ENCODE data around the gene PLCB4.

The PLCB4 gene

GRCh38 chr20:9323622-9324021 lies 254.7 kb downstream of the PLCB4 start:
- no peak for DNase-seq (ENCODE audit: low spot score)

- no peak for DNase-seq (ENCODE audit: low spot score)
Measured at GRCh38 chr20:9329355-9330101, 260.6 kb downstream of the PLCB4 start.

- peak; percentile 80 for DNase-seq (ENCODE audit: low spot score)
Measured at GRCh38 chr20:9330151-9330550, 261.3 kb downstream of the PLCB4 start.

- DNase-seq (ENCODE audit: low spot score), result no peak
Measured at GRCh38 chr20:9331707-9332435, 263.0 kb downstream of the PLCB4 start.

GRCh38 chr20:9332791-9333479 lies 264.0 kb downstream of the PLCB4 start:
- peak; percentile 37 for DNase-seq (ENCODE audit: low spot score)

GRCh38 chr20:9334866-9335265 lies 266.0 kb downstream of the PLCB4 start:
- DNase-seq (ENCODE audit: low spot score), result no peak

GRCh38 chr20:9338101-9338500 lies 269.2 kb downstream of the PLCB4 start:
- no peak for DNase-seq (ENCODE audit: low spot score)

- no peak for DNase-seq (ENCODE audit: low spot score)
Measured at GRCh38 chr20:9339708-9340107, 270.8 kb downstream of the PLCB4 start.

GRCh38 chr20:9342651-9343050 lies 273.8 kb downstream of the PLCB4 start:
- no peak for DNase-seq (ENCODE audit: low spot score)

GRCh38 chr20:9344083-9344920 lies 275.4 kb downstream of the PLCB4 start:
- no peak for DNase-seq (ENCODE audit: low spot score)

- no peak for DNase-seq (ENCODE audit: low spot score)
Measured at GRCh38 chr20:9348316-9348715, 279.4 kb downstream of the PLCB4 start.

- DNase-seq (ENCODE audit: low spot score), result no peak
Measured at GRCh38 chr20:9348747-9349146, 279.9 kb downstream of the PLCB4 start.

- DNase-seq (ENCODE audit: low spot score), result no peak
Measured at GRCh38 chr20:9349249-9349648, 280.4 kb downstream of the PLCB4 start.

- DNase-seq (ENCODE audit: low spot score), result no peak
Measured at GRCh38 chr20:9352739-9353138, 283.9 kb downstream of the PLCB4 start.

- DNase-seq (ENCODE audit: low spot score), result no peak
Measured at GRCh38 chr20:9353180-9353915, 284.5 kb downstream of the PLCB4 start.

- no peak for DNase-seq (ENCODE audit: low spot score)
Measured at GRCh38 chr20:9353916-9354276, 285.0 kb downstream of the PLCB4 start.

- DNase-seq (ENCODE audit: low spot score), result no peak
Measured at GRCh38 chr20:9354579-9354978, 285.7 kb downstream of the PLCB4 start.

- no peak for DNase-seq (ENCODE audit: low spot score)
Measured at GRCh38 chr20:9358001-9358400, 289.1 kb downstream of the PLCB4 start.

GRCh38 chr20:9359561-9360308 lies 290.8 kb downstream of the PLCB4 start:
- peak; percentile 35 for DNase-seq (ENCODE audit: low spot score)

- DNase-seq (ENCODE audit: low spot score), result no peak
Measured at GRCh38 chr20:9360431-9360830, 291.5 kb downstream of the PLCB4 start.

GRCh38 chr20:9363673-9364072 lies 294.8 kb downstream of the PLCB4 start:
- peak; percentile 64 for DNase-seq (ENCODE audit: low spot score)

All from LoVo (cell line).